Activated T-cell treated with anti-CD3 and anti-CD28 coated beads for 48 hours (primary cell): ENCODE measurements around the gene RAB11A.

ENCODE experiments used
- DNase-seq: peaks from one replicate; pipeline ENCODE4 v3.0.0-alpha.2; 2020; ENCODE audit warnings: low read depth

RAB11A gene

GRCh38 chr15:65917936-65918335, 48.6 kb downstream of the RAB11A start:
- DNase-seq: no peak

- no peak for DNase-seq
These were observed 49.1 kb downstream of the RAB11A start for GRCh38 chr15:65918357-65918920.

- DNase-seq: no peak
These were observed 49.7 kb downstream of the RAB11A start for GRCh38 chr15:65918945-65919344.

- DNase-seq: no peak
These were observed 50.1 kb downstream of the RAB11A start for GRCh38 chr15:65919353-65919752.

- DNase-seq: no peak
These were observed 50.8 kb downstream of the RAB11A start for GRCh38 chr15:65920121-65920520.

- DNase-seq: no peak
These were observed 51.6 kb downstream of the RAB11A start for GRCh38 chr15:65920825-65921309.

GRCh38 chr15:65921780-65922179, 52.5 kb downstream of the RAB11A start:
- no peak for DNase-seq

- no peak for DNase-seq
These were observed 53.3 kb downstream of the RAB11A start for GRCh38 chr15:65922621-65923020.

GRCh38 chr15:65923264-65923663, 54.0 kb downstream of the RAB11A start:
- no peak for DNase-seq

GRCh38 chr15:65924004-65924403, 54.7 kb downstream of the RAB11A start:
- no peak for DNase-seq

- DNase-seq: no peak
These were observed 56.0 kb downstream of the RAB11A start for GRCh38 chr15:65925338-65925737.

GRCh38 chr15:65926459-65926858, 57.2 kb downstream of the RAB11A start:
- no peak for DNase-seq

GRCh38 chr15:65926899-65927298, 57.6 kb downstream of the RAB11A start:
- no peak for DNase-seq

- no peak for DNase-seq
These were observed 58.3 kb downstream of the RAB11A start for GRCh38 chr15:65927545-65927944.

GRCh38 chr15:65929573-65929972, 60.3 kb downstream of the RAB11A start:
- DNase-seq: no peak

- no peak for DNase-seq
These were observed 60.8 kb downstream of the RAB11A start for GRCh38 chr15:65930134-65930533.

- DNase-seq: no peak
These were observed 61.9 kb downstream of the RAB11A start for GRCh38 chr15:65931221-65931620.

- DNase-seq: no peak
These were observed 66.1 kb downstream of the RAB11A start for GRCh38 chr15:65935391-65935790.

GRCh38 chr15:65936282-65936681, 67.0 kb downstream of the RAB11A start:
- no peak for DNase-seq

- no peak for DNase-seq
These were observed 67.8 kb downstream of the RAB11A start for GRCh38 chr15:65937054-65937453.

- DNase-seq: no peak
These were observed 68.2 kb downstream of the RAB11A start for GRCh38 chr15:65937476-65937875.

- DNase-seq: no peak
These were observed 69.3 kb downstream of the RAB11A start for GRCh38 chr15:65938604-65939003.

GRCh38 chr15:65939901-65940617, 70.8 kb downstream of the RAB11A start:
- no peak for DNase-seq

GRCh38 chr15:65940618-65940909, 71.3 kb downstream of the RAB11A start:
- DNase-seq: no peak
